GM18907 (cell line): ENCODE measurements around the gene ZSCAN12.
A peak's percentile ranks its signal among the peaks of the same experiment; 100 is the strongest.
"Not testable (repeated sequence)": the region's sequence is repeated elsewhere in the genome, so short reads cannot be mapped to it uniquely, and the experiment has no call there.

ENCODE experiments used
- ATAC-seq: cut with Tn5 transposase; IDR thresholded peaks from one replicate; pipeline ENCODE4 v1.9.1; 2021; ENCODE audit warnings: mild to moderate bottlenecking, moderate library complexity; ENCODE audit not compliant: unreplicated experiment

Gene ZSCAN12

GRCh38 chr6:28399350-28400121 lies at the start of gene ZSCAN12:
Gene ZSCAN12 (minus strand): TSS chr6:28399747. CDS start chr6:28398405, 1,342 bp downstream.
- ATAC-seq: peak; percentile 84

GRCh38 chr6:28449056-28449455 lies 49.5 kb upstream of the ZSCAN12 start:
- ATAC-seq: no peak

GRCh38 chr6:28447512-28447906 lies 48.0 kb upstream of the ZSCAN12 start:
- ATAC-seq: not testable (repeated sequence)

- no peak for ATAC-seq
Observed at GRCh38 chr6:28446818-28447511, 47.4 kb upstream of the ZSCAN12 start.

- not testable (repeated sequence) for ATAC-seq
Observed at GRCh38 chr6:28444759-28445158, 45.2 kb upstream of the ZSCAN12 start.

- peak; percentile 90 for ATAC-seq
Observed at GRCh38 chr6:28443112-28443773, 43.7 kb upstream of the ZSCAN12 start, which contains the start of gene ZSCAN23. Gene ZSCAN23 (minus strand): TSS chr6:28443491. CDS start chr6:28436266, 7,225 bp downstream.

- no peak for ATAC-seq
Observed at GRCh38 chr6:28442586-28442985, 43.0 kb upstream of the ZSCAN12 start.

- ATAC-seq: no peak
Observed at GRCh38 chr6:28436404-28436803, 36.9 kb upstream of the ZSCAN12 start.

GRCh38 chr6:28433119-28433518 lies 33.6 kb upstream of the ZSCAN12 start:
- ATAC-seq: no peak

GRCh38 chr6:28429781-28430180 lies 30.2 kb upstream of the ZSCAN12 start:
- ATAC-seq: no peak

- no peak for ATAC-seq
Observed at GRCh38 chr6:28425944-28426541, 26.5 kb upstream of the ZSCAN12 start.

- ATAC-seq: no peak
Observed at GRCh38 chr6:28424163-28424562, 24.6 kb upstream of the ZSCAN12 start.

GRCh38 chr6:28423546-28423945 lies 24.0 kb upstream of the ZSCAN12 start:
- no peak for ATAC-seq

GRCh38 chr6:28413681-28414080 lies 14.1 kb upstream of the ZSCAN12 start:
- ATAC-seq: no peak

GRCh38 chr6:28410767-28411166 lies 11.2 kb upstream of the ZSCAN12 start:
- no peak for ATAC-seq

- ATAC-seq: no peak
Observed at GRCh38 chr6:28408076-28408802, 8.7 kb upstream of the ZSCAN12 start.

- no peak for ATAC-seq
Observed at GRCh38 chr6:28407401-28407800, 7.9 kb upstream of the ZSCAN12 start.

- not testable (repeated sequence) for ATAC-seq
Observed at GRCh38 chr6:28403923-28404322, 4.4 kb upstream of the ZSCAN12 start.

GRCh38 chr6:28402197-28402596 lies 2.6 kb upstream of the ZSCAN12 start:
- ATAC-seq: no peak

GRCh38 chr6:28401172-28401571 lies 1.6 kb upstream of the ZSCAN12 start:
- no peak for ATAC-seq

- no peak for ATAC-seq
Observed at GRCh38 chr6:28400122-28400451, 540 bp upstream of the ZSCAN12 start.
